Activated naive CD4-positive, alpha-beta T cell treated with anti-CD3 and anti-CD28 coated beads, Interleukin-2, amount 50 U/mL, for 72 hours (primary cell): Measurements from ENCODE around the gene SLC35G6. TPM values are rescaled to one million over a fixed set of nuclear protein-coding genes. Genes with fewer than 3 reads are reported as not detected.
A peak's percentile ranks its signal among the peaks of the same experiment; 100 is the strongest.

Experiments
- ATAC-seq, 2 donors: fragments of 150-1000 bp; cut with Tn5 transposase; 2 replicates each; pipeline ENCODE4 v1.10.0; 2021; ENCODE audit warnings: mild to moderate bottlenecking in 2 of 2, moderate library complexity in 2 of 2
- DNase-seq, 2 donors: peaks; one replicate each; pipeline ENCODE4 v3.0.0; 2021 to 2022; ENCODE audit warnings: low spot score in 2 of 2
- H3K27ac Mint-ChIP-seq, 2 donors: one replicate each; pipeline ENCODE4 v1.8.0; 2022; ENCODE audit warnings: mild to moderate bottlenecking in 2 of 2, mixed read lengths in 2 of 2
- H3K36me3 Mint-ChIP-seq, 2 donors: one replicate each; pipeline ENCODE4 v1.8.0; 2022; ENCODE audit warnings: mixed read lengths in 2 of 2
- H3K9me3 Mint-ChIP-seq, 2 donors: one replicate each; pipeline ENCODE4 v1.8.0; 2022; ENCODE audit warnings: mixed read lengths in 2 of 2
- total RNA-seq, 2 donors: library from RNA; stranded (reverse); gene quantifications; one replicate each; pipeline ENCODE4 v1.2.3, GENCODE V29; 2022

The SLC35G6 gene
- total RNA-seq, 2 donors from 2014 or later, result not detected

DNA sequence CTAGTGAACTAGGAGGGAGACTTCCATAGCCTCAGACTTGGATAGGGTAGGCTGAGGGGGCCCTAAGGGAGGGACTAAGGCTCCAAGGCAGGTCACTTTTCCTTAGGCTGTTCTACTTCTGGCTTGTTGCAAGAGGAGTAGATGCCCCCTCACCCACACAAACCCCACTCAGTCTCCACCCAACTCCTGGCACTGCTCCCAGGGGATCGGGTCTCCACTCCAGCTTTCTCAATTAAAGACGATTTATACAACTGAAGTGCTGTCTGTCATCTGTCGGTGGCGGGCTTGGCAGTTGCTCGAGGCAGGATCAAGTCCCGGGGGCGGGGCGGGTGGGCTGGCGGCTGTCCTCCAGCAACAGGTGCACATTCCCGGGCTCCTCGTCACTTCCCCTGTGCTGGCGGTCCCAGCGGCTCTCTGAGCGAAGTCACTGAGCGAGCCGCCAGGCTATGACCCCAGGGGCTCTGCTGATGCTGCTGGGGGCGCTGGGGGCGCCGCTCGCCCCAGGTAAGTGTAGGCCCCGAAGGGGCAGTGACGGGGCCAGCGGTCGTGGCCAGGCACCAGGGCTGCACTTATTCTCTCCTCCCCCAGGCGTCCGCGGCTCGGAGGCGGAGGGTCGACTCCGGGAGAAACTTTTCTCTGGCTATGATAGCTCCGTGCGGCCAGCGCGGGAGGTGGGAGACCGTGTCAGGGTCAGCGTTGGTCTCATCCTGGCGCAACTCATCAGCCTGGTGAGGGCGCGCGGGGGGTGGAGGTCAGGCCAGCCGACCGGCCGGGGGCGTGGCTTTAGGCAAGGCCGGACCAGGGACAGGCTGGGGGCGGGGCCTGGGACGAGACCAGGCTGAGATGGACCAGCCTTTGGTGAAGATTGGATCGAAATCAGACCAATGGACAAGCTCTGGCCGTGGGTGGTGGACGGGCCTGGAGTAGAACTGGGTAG lies 36.3 kb upstream of the SLC35G6 start, which contains the start of gene CHRNB1:
CHRNB1 (plus strand) TSS at position 380 of the 937 bp plus-strand sequence; CDS start at position 447, 67 bp downstream.
- Mint-ChIP-seq H3K27ac (no peak within 1 kb of the TSS), H3K36me3 (peaks cover 0 to 10% of the 10 kb centered on the region in 2 donors), H3K9me3 (no peaks in the 10 kb centered on the region)
- DNase-seq, result no peak
- peak; percentile 25 to 62 for ATAC-seq

GRCh38 chr17:7445619-7445968 lies 35.7 kb upstream of the SLC35G6 start:
- Mint-ChIP-seq H3K9me3 (no peaks in the 10 kb centered on the region), H3K27ac (no peak overlapping the region), H3K36me3 (peaks cover 0 to 10% of the 10 kb centered on the region in 2 donors)
- DNase-seq (peak in 1 of 2 donors; percentile 32), ATAC-seq (peak; percentile 52 to 80)

GRCh38 chr17:7448461-7448860 lies 32.8 kb upstream of the SLC35G6 start:
- H3K27ac Mint-ChIP-seq, result no peak overlapping the region
- no peak for ATAC-seq
- peaks cover 0 to 6% of the 10 kb centered on the region in 2 donors for H3K36me3 Mint-ChIP-seq
- no peaks in the 10 kb centered on the region for H3K9me3 Mint-ChIP-seq
- no peak for DNase-seq

DNA sequence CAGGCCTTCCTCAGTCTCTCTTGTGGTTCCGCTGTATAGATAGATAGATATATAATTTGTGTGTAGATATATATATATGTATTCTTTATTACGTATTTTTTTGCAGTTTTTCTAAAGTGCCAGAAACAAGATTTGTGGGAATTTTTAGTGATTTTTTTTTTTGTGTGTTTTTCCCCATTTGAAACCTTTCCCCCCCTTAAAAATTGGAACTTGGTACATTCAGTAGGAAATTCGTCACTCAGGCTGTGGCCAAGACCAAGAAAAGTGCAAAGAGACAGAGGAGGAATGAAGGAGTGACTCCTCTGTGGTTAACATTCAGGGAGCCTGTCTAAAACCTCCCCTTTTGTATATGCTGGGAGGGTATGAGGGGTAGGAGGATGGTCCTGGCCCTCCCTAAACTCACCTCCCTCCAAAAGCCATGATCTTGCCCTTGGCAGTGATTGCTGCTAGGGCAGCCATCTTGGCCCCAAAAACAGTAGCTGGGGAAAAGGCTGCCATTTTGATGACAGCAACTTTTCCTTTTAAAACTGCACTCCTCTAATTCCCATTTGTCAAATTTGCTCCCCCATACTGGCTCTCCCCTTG lies 21.2 kb upstream of the SLC35G6 start:
- Mint-ChIP-seq H3K9me3 (no peaks in the 10 kb centered on the region), H3K27ac (peak overlapping the region in 1 of 2 donors; percentile 29), H3K36me3 (no peaks in the 10 kb centered on the region)
- DNase-seq (no peak), ATAC-seq (no peak)

GRCh38 chr17:7460850-7461660 lies 20.2 kb upstream of the SLC35G6 start:
- peak overlapping the region; percentile 29 to 95 for H3K27ac Mint-ChIP-seq
- no peaks in the 10 kb centered on the region for H3K9me3 Mint-ChIP-seq

GRCh38 chr17:7462474-7463371 lies 18.5 kb upstream of the SLC35G6 start:
- no peak for ATAC-seq
- DNase-seq, result no peak
- no peaks in the 10 kb centered on the region for H3K9me3 Mint-ChIP-seq
- no peak overlapping the region for H3K27ac Mint-ChIP-seq
- no peaks in the 10 kb centered on the region for H3K36me3 Mint-ChIP-seq

More at GRCh38 chr17:7460850-7461660, 20.2 kb upstream of the SLC35G6 start:
- ATAC-seq (no peak), DNase-seq (no peak)
- no peaks in the 10 kb centered on the region for H3K36me3 Mint-ChIP-seq

DNA sequence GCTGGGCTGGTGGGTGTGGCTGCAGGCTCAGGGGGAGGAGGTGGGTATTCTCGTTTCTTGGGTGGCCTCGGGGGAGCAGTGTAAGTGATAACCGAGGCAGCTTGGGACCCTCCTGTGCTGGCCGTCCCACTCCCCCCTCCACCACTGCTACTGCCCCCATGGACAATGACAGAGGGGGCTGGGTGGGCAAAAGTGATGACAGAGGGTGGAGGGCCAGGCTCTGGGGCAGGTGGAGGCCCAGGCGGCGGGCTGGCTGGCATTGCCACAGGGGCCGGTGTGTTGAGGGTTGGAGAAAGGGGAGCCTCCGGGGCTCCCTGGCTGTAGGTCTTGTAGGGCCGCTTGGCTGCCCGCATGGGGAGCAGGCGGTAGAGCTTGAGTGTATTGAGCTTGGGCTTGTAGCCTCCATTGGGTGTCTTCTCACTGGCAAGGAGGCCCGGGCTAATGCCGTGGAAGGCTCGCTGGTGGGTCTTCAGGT lies 17.8 kb upstream of the SLC35G6 start:
- DNase-seq (no peak), ATAC-seq (no peak)
- Mint-ChIP-seq H3K36me3 (no peaks in the 10 kb centered on the region), H3K9me3 (no peaks in the 10 kb centered on the region), H3K27ac (no peak overlapping the region)

- no peak for DNase-seq
- no peak for ATAC-seq
- Mint-ChIP-seq H3K36me3 (no peaks in the 10 kb centered on the region), H3K27ac (peak overlapping the region in 1 of 2 donors; percentile 87), H3K9me3 (no peaks in the 10 kb centered on the region)
Observed at GRCh38 chr17:7464081-7464480, 17.2 kb upstream of the SLC35G6 start.

GRCh38 chr17:7465597-7466275 lies 15.5 kb upstream of the SLC35G6 start:
- no peaks in the 10 kb centered on the region for H3K9me3 Mint-ChIP-seq
- H3K36me3 Mint-ChIP-seq, result no peaks in the 10 kb centered on the region
- H3K27ac Mint-ChIP-seq, result peak overlapping the region in 1 of 2 donors; percentile 36
- DNase-seq (no peak), ATAC-seq (no peak)

DNA sequence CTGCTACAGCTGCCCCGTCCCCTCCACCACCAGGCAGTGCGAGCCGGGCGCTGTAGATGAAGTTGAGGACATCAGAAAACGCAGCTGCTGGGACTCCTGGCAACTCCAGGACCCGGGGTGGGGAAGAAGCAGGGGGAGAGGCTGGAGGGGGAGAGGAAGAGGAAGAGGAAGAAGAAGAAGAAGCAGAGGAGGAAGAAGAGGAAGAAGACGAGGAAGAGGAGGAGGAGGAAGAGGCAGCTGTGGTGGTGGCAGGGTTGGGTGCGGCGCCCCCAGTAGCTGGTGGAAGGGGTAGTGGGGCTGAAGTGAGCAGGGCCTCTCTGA lies 15.0 kb upstream of the SLC35G6 start:
- Mint-ChIP-seq H3K27ac (peak overlapping the region; percentile 36 to 83), H3K9me3 (no peaks in the 10 kb centered on the region)
- no peak for ATAC-seq

DNA sequence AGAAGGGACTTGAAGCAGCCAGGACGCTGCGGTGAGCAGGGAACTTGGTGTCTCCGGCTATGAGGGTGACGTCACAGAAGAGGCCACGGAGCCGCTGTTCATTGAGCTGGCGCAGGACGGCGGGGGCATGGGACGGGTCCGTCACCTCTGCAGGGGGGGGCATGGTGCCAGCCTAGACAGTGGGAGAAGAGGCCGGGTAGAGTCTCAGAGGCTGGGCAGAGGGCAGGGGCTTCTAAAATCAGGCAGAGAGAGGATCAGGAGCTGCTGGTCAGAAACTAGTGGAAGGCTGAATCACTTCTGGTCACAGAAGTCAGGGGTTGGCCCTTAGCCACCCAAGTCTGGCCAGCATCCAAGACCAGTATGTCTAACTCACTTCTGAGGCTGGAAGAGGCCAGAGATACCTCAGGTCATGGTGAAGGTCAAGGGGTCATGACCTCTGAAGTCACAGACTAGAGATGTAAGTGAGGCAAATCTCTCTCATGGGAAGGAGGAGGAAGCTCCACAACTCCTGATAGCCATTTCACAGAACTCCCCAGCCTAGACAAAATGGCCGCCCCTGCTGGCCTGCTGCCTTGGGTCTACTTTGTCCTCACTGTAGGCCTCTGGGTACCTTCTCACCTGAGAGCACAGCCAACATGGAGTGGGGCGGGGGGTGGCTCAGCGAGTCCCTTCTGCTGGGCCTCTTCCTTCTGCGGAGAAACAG lies 14.5 kb upstream of the SLC35G6 start:
- no peaks in the 10 kb centered on the region for H3K36me3 Mint-ChIP-seq

More for the DNA sequence above, 15.0 kb upstream of the SLC35G6 start:
- no peak for DNase-seq
- H3K36me3 Mint-ChIP-seq, result no peaks in the 10 kb centered on the region

DNA sequence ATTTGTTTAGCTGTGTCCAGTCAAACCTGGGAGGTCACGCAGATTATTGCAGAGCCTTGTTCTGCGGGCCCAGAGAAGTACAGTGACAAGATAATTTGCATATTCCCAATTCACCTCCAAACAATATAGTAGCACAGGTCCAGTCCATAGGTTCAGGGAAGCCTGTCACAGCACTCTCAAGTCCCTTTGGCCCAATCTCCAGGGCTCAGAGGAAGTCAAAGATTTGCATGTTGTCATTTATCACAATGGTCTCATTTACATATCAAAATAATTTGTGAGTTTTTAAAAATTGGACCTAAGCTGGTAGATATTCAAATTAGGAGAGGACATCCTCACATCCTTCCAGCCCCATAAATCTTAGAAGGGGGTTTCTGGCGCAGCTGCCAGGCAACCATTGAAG lies 13.7 kb upstream of the SLC35G6 start:
- Mint-ChIP-seq H3K36me3 (no peaks in the 10 kb centered on the region), H3K27ac (peak overlapping the region; percentile 74 to 83)
- DNase-seq, result no peak

More for the DNA sequence above, 14.5 kb upstream of the SLC35G6 start:
- DNase-seq, result no peak
- peak overlapping the region; percentile 83 to 93 for H3K27ac Mint-ChIP-seq
- H3K9me3 Mint-ChIP-seq, result no peaks in the 10 kb centered on the region
- ATAC-seq, result peak in 1 of 2 donors; percentile 75

GRCh38 chr17:7468290-7468689 lies 13.0 kb upstream of the SLC35G6 start:
- Mint-ChIP-seq H3K9me3 (no peaks in the 10 kb centered on the region), H3K36me3 (no peaks in the 10 kb centered on the region), H3K27ac (no peak overlapping the region)
- ATAC-seq (no peak), DNase-seq (no peak)

More for the DNA sequence above, 13.7 kb upstream of the SLC35G6 start:
- ATAC-seq, result no peak
- H3K9me3 Mint-ChIP-seq, result no peaks in the 10 kb centered on the region

DNA sequence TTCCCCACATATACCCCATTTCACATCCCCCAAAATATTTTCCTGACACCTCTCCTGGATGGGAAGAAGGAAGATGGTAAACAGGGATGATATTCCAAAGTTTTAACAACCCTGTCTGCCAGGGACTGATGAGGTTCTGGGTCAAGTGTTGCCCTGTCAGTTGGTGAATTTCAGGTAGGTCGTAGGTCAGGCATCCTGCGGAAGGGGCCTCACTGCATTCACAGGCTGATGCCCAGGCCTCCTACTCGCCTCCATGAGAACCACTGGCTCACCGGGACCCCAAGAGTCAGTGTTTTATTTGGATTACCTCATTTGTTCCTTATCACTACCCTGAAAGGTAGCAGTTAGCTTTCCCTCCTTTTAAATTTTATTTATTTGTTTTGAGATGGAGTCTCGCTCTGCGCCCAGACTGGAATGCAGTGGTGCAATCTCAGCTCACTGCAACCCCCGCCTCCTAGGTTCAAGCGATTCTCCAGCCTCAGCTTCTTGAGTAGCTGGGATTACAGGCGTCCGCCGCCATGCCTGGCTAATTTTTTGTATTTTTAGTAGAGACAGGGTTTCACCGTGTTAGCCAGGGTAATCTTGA lies 12.3 kb upstream of the SLC35G6 start:
- H3K27ac Mint-ChIP-seq, result peak overlapping the region in 1 of 2 donors; percentile 14
- no peaks in the 10 kb centered on the region for H3K9me3 Mint-ChIP-seq
- no peak for DNase-seq
- no peak for ATAC-seq
- H3K36me3 Mint-ChIP-seq, result no peaks in the 10 kb centered on the region
